ENCODE measurements around the gene PLCL1.

GRCh38 chr2:197852108-197852507, 47.7 kb downstream of the PLCL1 start:
- TF ChIP-seq, protein P1, sequence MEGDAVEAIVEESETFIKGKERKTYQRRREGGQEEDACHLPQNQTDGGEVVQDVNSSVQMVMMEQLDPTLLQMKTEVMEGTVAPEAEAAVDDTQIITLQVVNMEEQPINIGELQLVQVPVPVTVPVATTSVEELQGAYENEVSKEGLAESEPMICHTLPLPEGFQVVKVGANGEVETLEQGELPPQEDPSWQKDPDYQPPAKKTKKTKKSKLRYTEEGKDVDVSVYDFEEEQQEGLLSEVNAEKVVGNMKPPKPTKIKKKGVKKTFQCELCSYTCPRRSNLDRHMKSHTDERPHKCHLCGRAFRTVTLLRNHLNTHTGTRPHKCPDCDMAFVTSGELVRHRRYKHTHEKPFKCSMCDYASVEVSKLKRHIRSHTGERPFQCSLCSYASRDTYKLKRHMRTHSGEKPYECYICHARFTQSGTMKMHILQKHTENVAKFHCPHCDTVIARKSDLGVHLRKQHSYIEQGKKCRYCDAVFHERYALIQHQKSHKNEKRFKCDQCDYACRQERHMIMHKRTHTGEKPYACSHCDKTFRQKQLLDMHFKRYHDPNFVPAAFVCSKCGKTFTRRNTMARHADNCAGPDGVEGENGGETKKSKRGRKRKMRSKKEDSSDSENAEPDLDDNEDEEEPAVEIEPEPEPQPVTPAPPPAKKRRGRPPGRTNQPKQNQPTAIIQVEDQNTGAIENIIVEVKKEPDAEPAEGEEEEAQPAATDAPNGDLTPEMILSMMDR (conservative IDR thresholded peaks at IDR 0.05), result no peak
- no peak for TF ChIP-seq EZH2 (IDR thresholded peaks at IDR 0.05; ENCODE audit: low read depth)

All from PC-9 (cell line).